Right lobe of liver (tissue), 4 donors: Measurements from ENCODE around the gene HOXB1.

Experiments used
- POLR2A ChIP-seq: fragments of 450-650 bp; IDR thresholded peaks from one replicate; pipeline ENCODE4 v1.6.1; 2017; ENCODE audit warnings: antibody characterized with exemption, mild to moderate bottlenecking
- TF ChIP-seq, protein P1 (sequence below), 4 donors: fragments of 200-600 bp in 3 of 4; fragments of 450-650 bp in 1 of 4; IDR thresholded peaks; one replicate each; pipeline versions ENCODE4 v1.5.1 to v1.8.0; 2016 to 2022; ENCODE audit warnings: antibody characterized with exemption in 4 of 4, mild to moderate bottlenecking in 2 of 4
- donor health status: DM: no; HTN: no; CAD: no.
- donor health status: DM: no; HTN: no; CAD: no.
- donor health status: DM: no; HTN: yes; CAD: no.

DNA sequence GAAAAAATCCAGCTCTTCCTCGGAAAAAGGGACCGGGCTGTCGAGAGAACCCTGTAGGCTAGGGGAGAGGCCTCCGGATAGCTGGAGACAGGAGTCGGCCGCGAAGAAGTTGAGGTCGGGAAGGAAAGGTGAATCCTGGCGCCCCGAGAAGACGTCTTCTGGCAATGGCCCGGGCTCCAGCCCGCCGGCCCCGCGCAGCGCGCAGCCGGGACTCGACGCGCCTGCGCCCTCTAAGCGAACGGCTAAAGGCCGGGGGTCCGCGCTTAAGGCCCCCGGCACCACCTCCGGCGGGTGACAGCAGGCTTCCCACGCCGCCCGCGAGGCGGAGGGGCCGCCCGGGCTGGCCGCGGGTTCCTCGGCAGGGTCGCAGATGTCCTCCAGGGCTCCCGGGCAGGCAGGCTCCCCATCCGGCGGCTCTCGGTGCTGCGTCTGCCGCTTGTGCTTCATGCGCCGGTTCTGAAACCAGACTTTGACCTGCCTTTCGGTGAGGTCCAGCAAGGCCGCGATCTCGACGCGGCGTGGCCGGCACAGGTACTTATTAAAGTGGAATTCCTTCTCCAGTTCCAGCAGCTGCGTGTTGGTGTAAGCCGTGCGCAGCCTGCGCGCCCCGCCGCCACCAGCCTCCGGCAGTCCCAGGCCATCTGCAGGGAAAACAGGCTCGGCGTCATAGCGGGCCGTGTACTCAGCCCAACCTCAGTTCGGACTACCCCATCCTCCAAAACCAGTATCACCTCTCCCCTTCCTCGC is 12.5 kb upstream of the HOXB1 start:
- no peak for TF ChIP-seq POLR2A
- TF ChIP-seq, protein P1, sequence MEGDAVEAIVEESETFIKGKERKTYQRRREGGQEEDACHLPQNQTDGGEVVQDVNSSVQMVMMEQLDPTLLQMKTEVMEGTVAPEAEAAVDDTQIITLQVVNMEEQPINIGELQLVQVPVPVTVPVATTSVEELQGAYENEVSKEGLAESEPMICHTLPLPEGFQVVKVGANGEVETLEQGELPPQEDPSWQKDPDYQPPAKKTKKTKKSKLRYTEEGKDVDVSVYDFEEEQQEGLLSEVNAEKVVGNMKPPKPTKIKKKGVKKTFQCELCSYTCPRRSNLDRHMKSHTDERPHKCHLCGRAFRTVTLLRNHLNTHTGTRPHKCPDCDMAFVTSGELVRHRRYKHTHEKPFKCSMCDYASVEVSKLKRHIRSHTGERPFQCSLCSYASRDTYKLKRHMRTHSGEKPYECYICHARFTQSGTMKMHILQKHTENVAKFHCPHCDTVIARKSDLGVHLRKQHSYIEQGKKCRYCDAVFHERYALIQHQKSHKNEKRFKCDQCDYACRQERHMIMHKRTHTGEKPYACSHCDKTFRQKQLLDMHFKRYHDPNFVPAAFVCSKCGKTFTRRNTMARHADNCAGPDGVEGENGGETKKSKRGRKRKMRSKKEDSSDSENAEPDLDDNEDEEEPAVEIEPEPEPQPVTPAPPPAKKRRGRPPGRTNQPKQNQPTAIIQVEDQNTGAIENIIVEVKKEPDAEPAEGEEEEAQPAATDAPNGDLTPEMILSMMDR (IDR thresholded peaks at IDR 0.05), result peak in 2 of 4 donors; percentile 6 to 11
